HG03342 (cell line): Measurements from ENCODE around the gene C10orf67.
"Not testable (repeated sequence)": the region's sequence is repeated elsewhere in the genome, so short reads cannot be mapped to it uniquely, and the experiment has no call there.

Experiments
- ATAC-seq: cut with Tn5 transposase; IDR thresholded peaks from one replicate; pipeline ENCODE4 v1.9.1; 2021; ENCODE audit warnings: mild to moderate bottlenecking, moderate library complexity; ENCODE audit not compliant: unreplicated experiment

C10orf67 gene

DNA sequence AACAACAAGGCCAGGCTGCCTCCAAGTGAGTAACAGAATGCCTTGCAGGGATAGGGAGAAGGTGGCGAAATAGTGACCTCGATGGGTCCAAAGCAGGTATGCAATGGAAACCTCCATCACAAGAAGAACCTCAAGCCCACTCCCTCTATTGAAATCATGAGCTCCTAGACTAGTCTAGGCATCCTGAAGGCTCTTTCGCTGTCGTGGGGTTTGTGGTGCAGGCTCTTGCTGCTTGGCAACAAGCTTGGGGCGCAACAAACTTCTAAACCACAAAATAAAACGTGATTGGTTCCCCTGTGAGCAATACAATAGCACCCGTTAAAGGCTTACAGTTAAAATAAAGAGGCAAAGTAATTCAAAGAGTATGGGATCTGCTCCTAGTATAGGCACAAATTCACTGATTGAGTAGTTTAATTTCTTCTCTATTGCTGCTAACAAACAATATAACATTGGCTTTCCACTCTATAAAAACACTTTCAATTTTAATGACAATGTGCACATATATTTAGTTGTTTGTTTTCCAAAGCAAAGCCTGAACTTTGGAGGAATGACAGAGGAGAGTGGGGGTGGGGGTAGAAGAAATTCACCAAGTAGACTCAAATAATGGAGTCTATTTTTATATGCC lies 64.1 kb downstream of the C10orf67 start:
- ATAC-seq: no peak

GRCh38 chr10:23275355-23275754 lies 69.2 kb downstream of the C10orf67 start:
- ATAC-seq: no peak

DNA sequence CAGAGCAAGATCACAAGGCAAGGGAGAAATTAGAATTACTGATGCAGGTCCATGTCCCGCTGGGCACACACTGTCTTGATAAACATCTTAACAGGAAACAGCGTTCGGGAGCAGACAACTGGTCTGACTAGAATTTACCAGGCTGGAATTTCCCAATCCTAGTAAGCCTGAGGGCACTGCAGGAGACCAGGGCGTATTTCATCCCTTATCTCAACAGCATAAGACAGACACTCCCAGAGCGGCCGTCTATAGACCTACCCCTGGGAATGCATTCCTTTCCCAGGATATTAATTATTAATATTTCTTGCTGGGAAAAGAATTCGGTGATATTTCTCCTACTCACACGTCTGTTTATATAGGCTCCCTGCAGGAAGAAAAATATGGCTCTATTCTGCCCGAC lies 70.4 kb downstream of the C10orf67 start:
- ATAC-seq: not testable (repeated sequence)

GRCh38 chr10:23270531-23270930 lies 74.1 kb downstream of the C10orf67 start:
- ATAC-seq: no peak

- no peak for ATAC-seq
Measured at GRCh38 chr10:23263441-23264164, 81.0 kb downstream of the C10orf67 start.

- ATAC-seq: no peak
Measured at GRCh38 chr10:23262928-23263327, 81.7 kb downstream of the C10orf67 start.

- no peak for ATAC-seq
Measured at GRCh38 chr10:23258516-23258915, 86.1 kb downstream of the C10orf67 start.

GRCh38 chr10:23253780-23254179 lies 90.8 kb downstream of the C10orf67 start:
- no peak for ATAC-seq

DNA sequence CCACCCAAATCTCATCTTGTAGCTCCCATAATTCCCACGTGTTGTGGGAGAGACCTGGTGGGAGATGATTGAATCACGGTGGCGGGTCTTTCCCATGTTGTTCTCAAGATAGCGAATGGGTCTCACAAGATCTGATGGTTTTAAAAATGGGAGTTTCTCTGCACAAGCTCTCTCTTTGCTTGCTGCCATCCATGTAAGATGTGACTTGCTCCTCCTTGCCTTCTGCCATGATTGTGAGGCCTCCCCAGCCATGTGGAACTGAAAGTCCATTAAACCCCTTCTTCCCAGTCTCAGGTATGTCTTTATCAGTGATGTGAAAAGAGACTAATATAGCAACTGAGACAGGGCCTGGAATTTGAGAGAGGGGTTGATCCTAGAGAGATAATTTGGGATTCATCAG lies 91.7 kb downstream of the C10orf67 start:
- not testable (repeated sequence) for ATAC-seq

DNA sequence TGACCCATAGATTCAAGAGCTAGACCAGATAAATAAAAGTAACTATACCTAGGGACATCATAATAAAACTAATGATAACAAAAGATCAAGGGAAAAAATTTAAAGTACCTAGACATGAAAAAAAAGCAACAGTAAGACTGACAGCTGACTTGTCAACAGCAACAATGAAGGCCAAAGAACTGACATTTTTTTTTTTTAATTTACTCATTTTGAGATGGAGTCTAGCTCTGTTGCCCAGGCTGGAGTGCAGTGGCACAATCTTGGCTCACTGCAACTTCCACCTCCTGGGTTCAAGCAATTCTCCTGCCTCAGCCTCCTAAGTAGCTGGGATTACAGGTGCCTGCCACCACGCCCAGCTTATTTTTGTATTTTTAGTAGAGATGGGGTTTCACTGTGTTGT lies 102.8 kb downstream of the C10orf67 start:
- ATAC-seq: not testable (repeated sequence)

DNA sequence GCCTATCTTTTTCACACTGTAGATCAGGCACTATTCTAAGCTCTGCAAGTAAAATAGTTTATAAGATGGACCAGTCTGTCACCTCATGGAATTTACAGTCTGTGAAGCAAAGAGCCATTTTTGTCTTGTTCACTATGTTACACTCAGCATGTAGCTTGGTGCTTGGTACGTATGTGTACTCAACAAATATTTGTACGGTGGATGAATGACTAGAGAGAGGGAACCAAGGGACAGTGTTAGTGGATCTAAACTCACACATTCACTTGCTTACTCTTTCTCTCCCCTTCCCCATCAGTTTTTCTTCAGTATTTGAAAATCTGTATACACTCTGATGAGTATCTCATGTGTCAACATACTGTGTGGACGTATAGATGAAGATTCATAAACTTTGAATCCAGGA lies 106.6 kb downstream of the C10orf67 start:
- ATAC-seq: no peak

GRCh38 chr10:23230582-23230981 lies 114.0 kb downstream of the C10orf67 start:
- no peak for ATAC-seq

DNA sequence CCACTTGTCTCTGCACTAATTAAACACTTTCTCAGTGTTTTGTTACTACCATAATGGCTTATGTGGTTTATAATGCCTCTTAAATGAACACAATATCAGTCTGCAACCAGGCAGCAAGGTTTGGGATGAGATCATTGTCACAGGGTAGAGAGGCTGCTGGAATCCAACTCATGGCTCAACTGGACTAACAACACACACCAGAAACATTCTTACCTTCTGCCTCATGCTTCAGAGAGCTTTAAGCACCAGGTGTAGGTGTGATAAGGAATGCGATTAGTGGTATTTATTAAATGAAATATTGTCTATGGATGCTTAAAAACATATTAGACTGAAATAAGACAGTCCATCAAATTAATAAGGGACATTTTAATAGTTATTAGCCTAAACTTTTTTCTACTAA lies 127.1 kb downstream of the C10orf67 start:
- no peak for ATAC-seq

DNA sequence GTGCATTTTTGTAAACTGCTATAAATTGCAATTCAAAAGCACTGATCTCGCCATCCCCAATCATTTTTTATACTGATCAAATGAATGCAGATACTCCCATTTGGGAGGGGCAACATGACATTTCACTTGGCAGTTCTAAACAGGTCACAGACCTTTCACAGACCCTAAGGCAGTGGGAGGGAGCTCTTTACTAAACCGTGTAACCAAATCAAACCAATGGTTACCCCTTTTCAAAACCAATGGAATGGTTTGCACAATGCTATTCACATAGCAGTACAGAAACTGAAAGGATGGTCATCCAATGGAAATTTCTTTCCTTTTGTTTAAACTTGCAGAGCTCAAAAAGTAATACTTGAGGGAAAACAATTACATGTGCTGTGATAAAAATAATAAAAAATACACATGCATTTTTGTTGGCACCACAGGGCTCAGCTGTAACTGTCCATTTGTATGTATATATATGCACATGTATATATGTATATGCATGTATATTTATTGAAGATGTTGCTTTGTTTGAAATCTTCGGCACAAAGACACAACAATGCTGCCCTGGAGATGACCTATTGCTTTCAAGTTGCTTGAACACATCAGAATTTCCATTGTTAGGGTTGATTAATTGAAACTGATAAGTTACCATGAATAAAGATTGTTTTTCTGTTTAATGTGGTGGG lies 138.5 kb downstream of the C10orf67 start:
- ATAC-seq: no peak

DNA sequence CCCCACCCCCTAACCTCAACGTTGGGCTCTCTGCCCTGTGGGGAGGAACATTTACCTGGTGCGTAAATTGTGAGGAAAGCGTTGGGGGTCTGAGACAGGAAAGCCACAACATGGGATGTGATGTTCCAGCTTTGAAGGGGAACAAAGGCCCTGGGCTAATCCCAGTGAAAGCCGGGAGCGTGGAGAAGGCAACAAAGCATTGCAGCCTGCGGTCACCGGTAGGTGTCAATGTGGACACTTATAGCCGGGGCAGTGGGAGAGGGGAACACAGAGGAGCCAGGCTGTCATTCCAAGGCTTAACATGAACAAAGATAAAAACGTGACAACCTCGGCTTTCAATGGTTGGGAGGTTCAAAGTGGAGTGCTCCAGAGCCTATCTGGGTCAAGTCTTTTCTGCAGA lies 139.8 kb downstream of the C10orf67 start:
- ATAC-seq: no peak

- ATAC-seq: no peak
Measured at GRCh38 chr10:23203369-23204325, 140.9 kb downstream of the C10orf67 start.

DNA sequence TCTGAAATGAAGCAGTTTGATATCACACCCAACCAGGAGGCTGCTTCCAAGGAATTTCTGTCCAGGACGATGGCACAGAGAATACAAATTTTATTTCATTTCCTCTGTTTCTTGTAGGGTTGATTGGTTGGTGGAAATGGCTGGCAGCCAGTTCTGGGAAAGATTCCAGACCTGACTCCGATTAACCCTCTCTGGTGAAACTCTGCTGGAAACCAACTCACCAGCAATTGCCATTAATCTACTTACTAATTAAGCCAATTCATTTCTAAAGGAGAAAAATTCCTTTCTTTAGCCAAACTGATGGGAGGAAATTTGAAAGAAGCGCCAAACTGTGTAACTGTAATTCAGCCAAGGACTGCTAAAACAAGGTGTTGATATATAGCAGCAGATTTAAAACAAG lies 141.8 kb downstream of the C10orf67 start:
- no peak for ATAC-seq

DNA sequence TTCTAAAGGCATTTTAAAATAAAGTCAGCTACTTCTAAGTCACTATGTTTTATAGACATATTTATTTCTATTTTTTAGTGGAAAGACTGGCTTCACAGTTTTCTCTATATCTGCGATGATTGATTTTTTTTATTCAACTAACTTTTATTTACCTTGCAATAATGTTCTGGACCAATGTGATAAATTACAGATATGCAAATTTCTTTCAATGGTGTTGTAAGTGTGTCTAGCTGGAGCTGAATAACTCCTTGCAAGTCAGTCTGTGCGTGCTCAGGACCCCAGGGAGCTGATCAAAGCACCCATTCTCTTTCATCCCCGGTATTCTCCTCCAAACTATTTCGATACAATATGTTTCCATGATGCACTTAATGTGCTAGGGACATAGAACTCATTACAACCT lies 142.8 kb downstream of the C10orf67 start:
- ATAC-seq: no peak

GRCh38 chr10:23200997-23201652 lies 143.5 kb downstream of the C10orf67 start:
- no peak for ATAC-seq

DNA sequence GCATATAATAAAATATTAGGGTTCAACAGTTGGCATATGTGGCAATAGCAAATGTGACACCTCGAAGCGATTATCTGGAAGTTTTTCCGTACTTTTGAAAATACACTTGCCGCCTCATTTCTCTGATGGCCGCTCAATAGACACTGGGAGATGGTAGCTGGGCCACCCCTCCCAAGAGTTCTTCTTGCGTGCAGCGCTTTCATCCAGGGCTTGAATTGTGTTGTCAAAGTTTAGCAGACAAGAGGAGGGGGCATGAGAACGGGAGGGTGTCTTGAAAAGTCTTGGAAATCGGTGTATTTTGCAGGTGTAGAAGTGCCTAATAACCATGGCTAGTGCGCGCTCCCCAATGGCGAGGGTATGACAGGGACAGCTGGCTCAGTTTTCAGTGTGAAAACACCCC lies 144.0 kb downstream of the C10orf67 start:
- ATAC-seq: no peak
